Measurements from ENCODE around the gene HHIP.

The HHIP gene

DNA sequence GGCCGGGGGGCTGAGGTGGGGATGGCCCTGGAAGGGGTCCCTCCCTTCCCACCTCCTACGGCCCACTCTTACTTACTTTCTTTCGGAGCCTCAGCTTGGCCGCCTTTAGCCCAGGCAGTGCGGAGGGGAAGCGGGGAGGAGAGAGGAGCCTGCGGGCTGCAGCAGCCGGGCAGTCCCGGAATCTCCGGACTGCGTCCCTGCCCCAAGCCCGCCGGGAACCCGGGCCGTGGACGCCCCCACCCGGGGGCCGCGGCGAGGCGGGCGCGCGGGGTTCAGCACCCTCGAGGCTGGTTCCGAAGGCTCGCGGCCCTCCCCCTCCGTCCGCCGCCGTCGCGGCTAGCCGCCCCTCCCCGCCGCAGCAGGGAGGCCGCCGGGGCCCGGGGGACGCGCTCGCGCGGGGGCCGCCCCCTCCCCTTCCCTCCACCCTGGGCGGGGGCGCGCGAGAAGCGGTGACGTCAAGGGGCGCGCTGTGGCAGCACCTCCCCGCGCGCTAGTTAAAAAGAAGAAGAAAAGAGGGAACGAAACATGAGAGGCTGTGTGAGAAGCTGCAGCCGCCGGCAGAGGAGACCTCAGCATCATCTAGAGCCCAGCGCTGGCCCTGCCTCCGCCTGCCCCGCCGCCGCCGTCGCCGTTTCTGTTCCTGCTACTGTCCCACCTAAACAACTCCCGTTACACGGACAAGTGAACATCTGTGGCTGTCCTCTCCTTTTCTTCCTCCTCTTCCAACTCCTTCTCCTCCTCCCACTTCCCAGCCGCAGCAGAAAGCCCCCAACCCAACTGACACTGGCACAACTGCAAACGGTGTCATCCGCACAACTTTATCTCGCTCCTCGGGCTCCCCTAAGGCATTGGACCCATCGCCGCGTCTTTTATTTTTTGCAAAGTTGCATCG lies at the start of gene HHIP:
Gene HHIP, plus strand, starts transcription at position 526 of the 892 bp plus-strand sequence. CDS start 520 bp downstream, outside the sequence.
- Histone ChIP-seq H3K27ac (ENCODE audit: low read length) (no peak within 1 kb of the TSS), H3K27me3 (ENCODE audit: low read depth, low read length) (peaks cover 23% of the 10 kb centered on the region), H3K4me3 (ENCODE audit: low read depth in 1 of 2, low read length in 2 of 2) (peak within 1 kb of the TSS; percentile 60 to 68)

DNA sequence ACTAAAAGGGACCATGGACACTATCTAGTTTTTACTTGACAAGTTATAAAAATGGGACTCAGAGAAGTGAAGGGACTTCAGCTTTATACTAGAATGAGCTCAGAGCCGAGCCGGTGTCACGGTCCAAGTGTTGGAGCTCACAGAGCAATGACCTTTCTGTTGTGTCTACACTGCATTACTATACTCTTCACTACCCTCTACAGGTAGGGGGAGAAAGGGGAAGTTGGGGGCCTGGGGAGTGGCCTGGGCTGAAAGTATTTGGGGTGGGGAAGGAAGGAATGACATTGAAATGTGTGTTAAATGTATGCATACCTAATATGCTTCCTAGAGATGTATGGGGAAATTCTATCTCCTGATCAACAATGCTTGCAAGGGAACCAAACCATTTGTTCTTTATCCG lies 48.8 kb upstream of the HHIP start:
- no peaks in the 10 kb centered on the region for H3K9me3 ChIP-seq (ENCODE audit: control insufficient read depth in 1 of 2, low read length in 2 of 2)
- no peaks in the 10 kb centered on the region for H3K27me3 ChIP-seq (ENCODE audit: low read depth, low read length)
- no peaks in the 10 kb centered on the region for H3K36me3 ChIP-seq (ENCODE audit: control insufficient read depth in 1 of 2, insufficient read depth in 2 of 2, low read length in 2 of 2)
- H3K4me1 ChIP-seq (ENCODE audit: control insufficient read depth in 1 of 2, insufficient read depth in 2 of 2, low read length in 2 of 2): no peaks in the 10 kb centered on the region
- H3K27ac ChIP-seq (ENCODE audit: low read length): no peak overlapping the region
- no peak overlapping the region for H3K4me3 ChIP-seq (ENCODE audit: low read depth in 1 of 2, low read length in 2 of 2)

More for the DNA sequence above, at the start of gene HHIP:
- no peaks in the 10 kb centered on the region for H3K9me3 ChIP-seq (ENCODE audit: control insufficient read depth in 1 of 2, low read length in 2 of 2)
- peaks cover 0 to 19% of the 10 kb centered on the region in 2 donors for H3K4me1 ChIP-seq (ENCODE audit: control insufficient read depth in 1 of 2, insufficient read depth in 2 of 2, low read length in 2 of 2)
- H3K36me3 ChIP-seq (ENCODE audit: control insufficient read depth in 1 of 2, insufficient read depth in 2 of 2, low read length in 2 of 2): no peaks in the 10 kb centered on the region

GRCh38 chr4:144599621-144600020 lies 46.3 kb upstream of the HHIP start:
- no peaks in the 10 kb centered on the region for H3K9me3 ChIP-seq (ENCODE audit: control insufficient read depth in 1 of 2, low read length in 2 of 2)
- H3K27ac ChIP-seq (ENCODE audit: low read length): no peak overlapping the region
- H3K36me3 ChIP-seq (ENCODE audit: control insufficient read depth in 1 of 2, insufficient read depth in 2 of 2, low read length in 2 of 2): no peaks in the 10 kb centered on the region
- no peaks in the 10 kb centered on the region for H3K4me1 ChIP-seq (ENCODE audit: control insufficient read depth in 1 of 2, insufficient read depth in 2 of 2, low read length in 2 of 2)
- H3K27me3 ChIP-seq (ENCODE audit: low read depth, low read length): no peaks in the 10 kb centered on the region
- no peak overlapping the region for H3K4me3 ChIP-seq (ENCODE audit: low read depth in 1 of 2, low read length in 2 of 2)

DNA sequence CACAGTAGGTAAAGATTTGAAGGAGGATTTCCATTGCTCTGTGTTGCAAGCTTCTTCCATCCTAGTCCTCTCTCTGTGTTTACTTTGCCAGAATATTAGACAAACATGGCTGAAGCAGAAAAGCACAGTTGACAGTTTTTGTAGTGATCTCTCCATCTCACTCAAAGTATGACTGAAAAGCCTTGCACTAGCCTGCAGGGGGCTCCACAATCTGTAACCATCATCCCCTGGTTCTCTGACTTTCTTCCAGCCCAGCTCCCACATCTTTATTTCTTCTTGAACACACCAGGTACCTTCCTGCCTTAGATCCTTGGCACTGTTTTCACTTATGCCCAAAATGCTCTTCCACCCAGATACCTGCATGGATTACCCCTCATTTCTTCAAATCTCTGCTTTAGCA lies 34.1 kb upstream of the HHIP start:
- Histone ChIP-seq H3K27me3 (ENCODE audit: low read depth, low read length) (no peaks in the 10 kb centered on the region), H3K36me3 (ENCODE audit: control insufficient read depth in 1 of 2, insufficient read depth in 2 of 2, low read length in 2 of 2) (no peaks in the 10 kb centered on the region), H3K4me1 (ENCODE audit: control insufficient read depth in 1 of 2, insufficient read depth in 2 of 2, low read length in 2 of 2) (no peaks in the 10 kb centered on the region), H3K27ac (ENCODE audit: low read length) (no peak overlapping the region), H3K9me3 (ENCODE audit: control insufficient read depth in 1 of 2, low read length in 2 of 2) (no peaks in the 10 kb centered on the region), H3K4me3 (ENCODE audit: low read depth in 1 of 2, low read length in 2 of 2) (no peak overlapping the region)

DNA sequence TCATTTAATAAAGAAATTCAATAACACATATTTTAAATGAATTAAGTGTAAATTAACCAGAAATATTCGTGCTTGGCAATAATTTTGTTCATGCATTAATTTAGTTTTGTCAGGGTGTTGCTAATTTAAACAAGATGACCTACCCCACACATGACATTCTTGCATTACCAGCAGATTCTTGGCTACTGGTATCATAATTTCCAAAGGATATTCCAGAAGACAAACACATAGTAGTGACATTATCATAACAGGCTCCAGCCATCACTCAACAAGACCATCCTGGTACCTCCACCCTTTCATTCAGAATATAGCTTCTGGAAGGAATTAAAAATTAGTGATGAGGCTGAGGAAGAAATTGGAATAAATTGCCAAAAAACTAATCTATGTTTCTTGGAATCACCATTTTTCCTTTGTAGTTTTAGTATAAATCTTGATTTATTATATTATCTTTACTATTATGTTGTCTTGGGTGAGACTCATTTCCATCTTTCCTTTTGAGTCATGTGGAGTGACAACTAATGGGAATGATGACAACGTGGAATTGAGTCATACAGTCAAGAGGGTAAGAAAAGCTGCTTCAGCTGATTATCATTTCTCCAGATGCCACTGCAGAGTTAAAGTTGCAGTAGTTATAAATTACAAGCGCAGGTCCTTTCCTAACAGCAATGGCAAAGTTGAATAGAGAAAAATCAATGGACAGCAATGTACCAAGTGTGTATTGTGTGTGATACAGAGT lies 30.9 kb upstream of the HHIP start:
- Histone ChIP-seq H3K27me3 (ENCODE audit: low read depth, low read length) (no peaks in the 10 kb centered on the region), H3K9me3 (ENCODE audit: control insufficient read depth in 1 of 2, low read length in 2 of 2) (no peaks in the 10 kb centered on the region), H3K36me3 (ENCODE audit: control insufficient read depth in 1 of 2, insufficient read depth in 2 of 2, low read length in 2 of 2) (no peaks in the 10 kb centered on the region), H3K4me3 (ENCODE audit: low read depth in 1 of 2, low read length in 2 of 2) (no peak overlapping the region), H3K27ac (ENCODE audit: low read length) (no peak overlapping the region), H3K4me1 (ENCODE audit: control insufficient read depth in 1 of 2, insufficient read depth in 2 of 2, low read length in 2 of 2) (no peaks in the 10 kb centered on the region)

DNA sequence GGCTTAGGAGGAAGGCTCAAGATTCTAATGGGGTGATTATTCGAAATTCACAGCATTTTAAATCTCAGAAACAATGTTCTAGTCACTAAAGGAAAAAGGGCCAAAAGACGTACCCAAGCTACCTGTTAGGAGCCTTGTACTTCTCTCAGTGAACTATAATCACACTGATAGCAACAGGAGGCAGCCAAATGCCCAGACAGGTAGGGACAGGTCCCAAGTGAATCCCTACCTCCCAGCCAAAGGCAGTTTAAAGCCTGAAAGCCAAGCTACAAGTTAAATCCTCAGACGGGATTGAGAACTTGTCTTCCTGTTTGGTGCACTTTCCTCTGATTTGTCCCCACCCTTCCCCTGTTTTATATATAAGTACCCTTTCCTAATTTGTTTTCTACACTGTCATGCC lies 24.3 kb upstream of the HHIP start:
- Histone ChIP-seq H3K4me1 (ENCODE audit: control insufficient read depth in 1 of 2, insufficient read depth in 2 of 2, low read length in 2 of 2) (no peaks in the 10 kb centered on the region), H3K27me3 (ENCODE audit: low read depth, low read length) (no peaks in the 10 kb centered on the region), H3K36me3 (ENCODE audit: control insufficient read depth in 1 of 2, insufficient read depth in 2 of 2, low read length in 2 of 2) (no peaks in the 10 kb centered on the region), H3K4me3 (ENCODE audit: low read depth in 1 of 2, low read length in 2 of 2) (no peak overlapping the region), H3K9me3 (ENCODE audit: control insufficient read depth in 1 of 2, low read length in 2 of 2) (no peaks in the 10 kb centered on the region), H3K27ac (ENCODE audit: low read length) (no peak overlapping the region)

DNA sequence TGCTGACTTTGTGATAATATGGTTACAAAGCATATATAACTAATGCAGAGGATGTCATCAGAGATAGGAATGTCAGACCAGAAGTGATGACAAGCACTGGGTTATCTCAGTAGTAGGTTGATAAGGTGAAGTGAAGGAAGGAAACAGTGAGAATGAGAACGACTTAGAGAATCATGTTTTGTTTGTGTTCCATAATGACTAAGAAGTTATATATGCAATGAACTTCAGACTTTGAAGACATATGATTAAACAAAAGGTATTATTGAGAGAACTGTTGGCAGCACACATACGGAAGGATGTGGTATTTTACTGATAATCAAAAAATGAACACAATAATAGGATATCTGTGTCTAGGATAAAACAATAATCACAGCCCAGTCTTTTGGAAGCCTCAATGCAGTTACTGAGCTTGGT lies 18.3 kb upstream of the HHIP start:
- Histone ChIP-seq H3K27ac (ENCODE audit: low read length) (no peak overlapping the region), H3K4me1 (ENCODE audit: control insufficient read depth in 1 of 2, insufficient read depth in 2 of 2, low read length in 2 of 2) (no peaks in the 10 kb centered on the region), H3K4me3 (ENCODE audit: low read depth in 1 of 2, low read length in 2 of 2) (no peak overlapping the region), H3K27me3 (ENCODE audit: low read depth, low read length) (no peaks in the 10 kb centered on the region), H3K9me3 (ENCODE audit: control insufficient read depth in 1 of 2, low read length in 2 of 2) (no peaks in the 10 kb centered on the region), H3K36me3 (ENCODE audit: control insufficient read depth in 1 of 2, insufficient read depth in 2 of 2, low read length in 2 of 2) (no peaks in the 10 kb centered on the region)

GRCh38 chr4:144633215-144633614 lies 12.7 kb upstream of the HHIP start:
- H3K27me3 ChIP-seq (ENCODE audit: low read depth, low read length): no peaks in the 10 kb centered on the region
- H3K4me1 ChIP-seq (ENCODE audit: control insufficient read depth in 1 of 2, insufficient read depth in 2 of 2, low read length in 2 of 2): no peaks in the 10 kb centered on the region
- no peaks in the 10 kb centered on the region for H3K36me3 ChIP-seq (ENCODE audit: control insufficient read depth in 1 of 2, insufficient read depth in 2 of 2, low read length in 2 of 2)
- H3K9me3 ChIP-seq (ENCODE audit: control insufficient read depth in 1 of 2, low read length in 2 of 2): no peaks in the 10 kb centered on the region
- H3K4me3 ChIP-seq (ENCODE audit: low read depth in 1 of 2, low read length in 2 of 2): no peak overlapping the region
- no peak overlapping the region for H3K27ac ChIP-seq (ENCODE audit: low read length)

DNA sequence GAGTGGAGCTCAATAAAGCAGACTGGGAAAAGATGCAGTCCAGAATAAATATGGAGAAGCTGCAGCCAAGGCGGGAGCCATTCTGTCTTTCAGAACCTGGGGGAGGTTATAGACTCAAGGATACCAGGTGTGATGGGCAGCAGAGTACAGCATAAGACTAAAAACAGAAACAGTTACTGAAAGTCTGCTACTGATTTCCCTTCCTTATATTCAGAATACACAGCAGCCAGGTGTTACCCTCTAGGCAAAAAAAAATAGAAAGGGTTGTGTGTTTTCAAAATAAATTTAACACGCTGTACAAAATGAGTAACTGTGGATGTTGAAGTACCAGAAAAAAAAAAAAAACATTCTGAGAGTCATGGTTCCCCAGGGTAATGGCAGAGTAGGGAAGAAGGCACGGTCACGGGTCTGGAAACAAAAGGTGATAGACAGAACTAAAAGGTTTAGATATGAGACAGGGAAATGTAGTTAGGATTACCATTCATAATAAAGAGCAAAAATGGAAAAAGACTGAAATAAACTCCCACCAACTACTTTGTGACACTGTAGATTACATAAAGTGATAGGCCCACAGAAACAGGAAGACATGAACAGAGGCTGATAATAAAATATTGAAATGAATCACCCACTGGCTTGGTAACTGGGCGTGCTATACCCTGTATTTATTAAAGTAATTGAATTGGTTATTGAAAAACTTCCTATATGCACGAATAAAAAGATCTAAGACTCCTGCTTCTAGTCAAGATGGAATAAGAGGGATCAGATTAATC lies 10.8 kb upstream of the HHIP start:
- H3K27me3 ChIP-seq (ENCODE audit: low read depth, low read length): no peaks in the 10 kb centered on the region
- no peaks in the 10 kb centered on the region for H3K4me1 ChIP-seq (ENCODE audit: control insufficient read depth in 1 of 2, insufficient read depth in 2 of 2, low read length in 2 of 2)
- H3K36me3 ChIP-seq (ENCODE audit: control insufficient read depth in 1 of 2, insufficient read depth in 2 of 2, low read length in 2 of 2): no peaks in the 10 kb centered on the region
- H3K4me3 ChIP-seq (ENCODE audit: low read depth in 1 of 2, low read length in 2 of 2): no peak overlapping the region
- H3K27ac ChIP-seq (ENCODE audit: low read length): no peak overlapping the region
- H3K9me3 ChIP-seq (ENCODE audit: control insufficient read depth in 1 of 2, low read length in 2 of 2): no peaks in the 10 kb centered on the region

GRCh38 chr4:144644368-144645101 lies 1.4 kb upstream of the HHIP start:
- H3K27ac ChIP-seq (ENCODE audit: low read length): no peak overlapping the region
- H3K4me1 ChIP-seq (ENCODE audit: control insufficient read depth in 1 of 2, insufficient read depth in 2 of 2, low read length in 2 of 2): peaks cover 0 to 19% of the 10 kb centered on the region in 2 donors
- H3K27me3 ChIP-seq (ENCODE audit: low read depth, low read length): peaks cover 23% of the 10 kb centered on the region
- H3K36me3 ChIP-seq (ENCODE audit: control insufficient read depth in 1 of 2, insufficient read depth in 2 of 2, low read length in 2 of 2): no peaks in the 10 kb centered on the region
- H3K9me3 ChIP-seq (ENCODE audit: control insufficient read depth in 1 of 2, low read length in 2 of 2): no peaks in the 10 kb centered on the region
- H3K4me3 ChIP-seq (ENCODE audit: low read depth in 1 of 2, low read length in 2 of 2): no peak overlapping the region
